Measurements from ENCODE around the gene SOX8.

DNA sequence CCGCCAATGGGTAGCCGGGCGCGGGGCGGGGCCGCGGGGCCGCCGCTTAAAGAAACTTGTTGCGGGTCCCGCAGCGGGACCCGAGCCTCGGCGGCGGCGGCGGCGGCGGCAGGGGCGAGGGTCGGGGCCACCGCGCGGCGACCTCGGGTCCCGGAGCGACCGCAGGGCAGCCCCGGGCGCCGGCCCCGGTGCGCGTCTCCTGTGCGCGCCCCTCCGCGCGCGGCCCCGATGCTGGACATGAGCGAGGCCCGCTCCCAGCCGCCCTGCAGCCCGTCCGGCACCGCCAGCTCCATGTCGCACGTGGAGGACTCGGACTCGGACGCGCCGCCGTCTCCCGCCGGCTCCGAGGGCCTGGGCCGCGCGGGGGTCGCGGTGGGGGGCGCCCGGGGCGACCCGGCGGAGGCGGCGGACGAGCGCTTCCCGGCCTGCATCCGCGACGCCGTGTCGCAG lies at the start of gene SOX8:
- TF ChIP-seq ARNT (IDR thresholded peaks at IDR 0.05): no peak
- no peak for TF ChIP-seq NFRKB (IDR thresholded peaks at IDR 0.05)
- TF ChIP-seq CTBP1 (IDR thresholded peaks at IDR 0.05; ENCODE audit: borderline replicate concordance): no peak
- no peak for TF ChIP-seq L3MBTL2 (conservative IDR thresholded peaks at IDR 0.05)
- TF ChIP-seq BHLHE40 (IDR thresholded peaks at IDR 0.05; ENCODE audit: borderline replicate concordance): no peak
- no peak for TF ChIP-seq ZNF384 (IDR thresholded peaks at IDR 0.05)
- no peak for TF ChIP-seq TARDBP (IDR thresholded peaks at IDR 0.05)
- TF ChIP-seq FOXA1 (IDR thresholded peaks at IDR 0.05): no peak
- no peak for TF ChIP-seq ELF4 (IDR thresholded peaks at IDR 0.05)
- TF ChIP-seq HDGF (IDR thresholded peaks at IDR 0.05; ENCODE audit: borderline replicate concordance): no peak
- TF ChIP-seq FOXK2 (IDR thresholded peaks at IDR 0.05): no peak
